A549 (cell line): ENCODE measurements around the gene NNT.

Source experiments
- CTCF ChIP-seq: fragments of >200 bp; sonication (Bioruptor Twin); formaldehyde crosslinking; IDR thresholded peaks from 3 replicates; pipeline ENCODE4 v1.5.1; 2016
- HMGXB4 ChIP-seq: fragments of 250-450 bp; sonication (Bioruptor Pico); IDR thresholded peaks from 2 replicates; pipeline ENCODE4 v1.5.0; 2021; ENCODE audit warnings: mild to moderate bottlenecking, moderate library complexity, borderline replicate concordance
- POLR2A ChIP-seq: IDR thresholded peaks from 2 replicates; pipeline ENCODE4 v1.6.1; 2012; ENCODE audit warnings: mild to moderate bottlenecking, low read length
- RARB ChIP-seq: fragments of 250-450 bp; sonication (Bioruptor Pico); IDR thresholded peaks from 2 replicates; pipeline ENCODE4 v1.8.0; 2021; ENCODE audit warnings: mild to moderate bottlenecking, moderate library complexity

GRCh38 chr5:43619911-43620310, 16.9 kb downstream of the NNT start:
- TF ChIP-seq RARB (CRISPR knock-in tag), result no peak
- no peak for TF ChIP-seq HMGXB4
- TF ChIP-seq POLR2A, result no peak
- TF ChIP-seq CTCF, result no peak
